Adrenal gland (tissue), 12 donors: ENCODE data around the gene ASIC3. TPM values are rescaled to one million over a fixed set of nuclear protein-coding genes. Genes with fewer than 3 reads are reported as not detected.

Source experiments
- DNase-seq, 7 donors: peaks; one replicate each; pipeline ENCODE4 v3.0.0-alpha.2; 2019 to 2020
- H3K27ac ChIP-seq, 5 donors: fragments of 200-600 bp; sonication (generic) in 4 of 5; 1 replicate in 3 of 5; 2 replicates in 2 of 5; pipeline versions ENCODE4 v1.5.1 to v1.8.0; 2016 to 2020; ENCODE audit warnings: mild to moderate bottlenecking in 1 of 5
- H3K27me3 ChIP-seq: fragments of 200-600 bp; 2 replicates; pipeline ENCODE4 v1.8.0; 2021
- H3K36me3 ChIP-seq, 2 donors: fragments of 200-600 bp; replicated peaks in 1 of 2; 1 replicate in 1 of 2; 2 replicates in 1 of 2; pipeline versions ENCODE4 v1.5.1 to v1.8.0; 2018 to 2022
- H3K4me1 ChIP-seq, 2 donors: fragments of 200-600 bp; replicated peaks in 1 of 2; 1 replicate in 1 of 2; 2 replicates in 1 of 2; pipeline versions ENCODE4 v1.5.1 to v1.8.0; 2018 to 2021
- H3K4me3 ChIP-seq, 4 donors: fragments of 200-600 bp; sonication (generic) in 3 of 4; one replicate each; pipeline ENCODE4 v1.5.1; 2016 to 2018
- H3K9me3 ChIP-seq, 3 donors: fragments of 200-600 bp; sonication (generic) in 1 of 3; replicated peaks in 1 of 3; 1 replicate in 2 of 3; 2 replicates in 1 of 3; pipeline versions ENCODE4 v1.5.1 to v1.8.0; 2016 to 2021
- POLR2A ChIP-seq, 2 donors: fragments of 450-650 bp; IDR thresholded peaks; one replicate each; pipeline ENCODE4 v1.6.1; 2017; ENCODE audit warnings: antibody characterized with exemption in 2 of 2, mild to moderate bottlenecking in 2 of 2, moderate library complexity in 1 of 2
- WGBS, 4 donors: extraction: QIAGEN DNeasy Blood & Tissue Kit in 2 of 4; methylation state at CpG; one replicate each; pipeline versions ENCODE4 v1.1.5 to v1.1.7; 2013 to 2017; 5-methylcytosine and 5-hydroxymethylcytosine counted together
- intact Hi-C, 2 donors: fragments of 100-400 bp; cut with DNase I; formaldehyde crosslinking; loops; one replicate each; pipeline versions ENCODE4 v1.14.1 to v1.15.0; 2022 to 2023
- polyA plus RNA-seq, 3 donors: library from polyadenylated mRNA; stranded (reverse); fragments of 200-250 nt in 2 of 3; fragments of 350-450 nt in 1 of 3; fragmentation: Illumina TruSeq in 1 of 3; extraction: RNeasy Lipid Tissue Mini Kit (QIAGEN cat#74804) in 1 of 3; gene quantifications; one replicate each; pipeline ENCODE4 v1.2.3, GENCODE V29; 2013 to 2014
- total RNA-seq, 9 donors: library from RNA; depleted of rRNA in 4 of 9; stranded (reverse); fragments of >200 nt in 4 of 9; fragments of 120-200 nt in 1 of 9; fragmentation: NEBNext Ultra II Directional in 1 of 9; extraction: Animal tissue kit (Norgen Biotek cat#: 25700) in 1 of 9; gene quantifications; one replicate each; pipeline versions ENCODE4 v1.1.0 to v1.2.4, GENCODE V29; 2013 to 2023
- TF ChIP-seq, protein P1 (sequence below), 6 experiments: fragments of 450-650 bp in 4 of 6; fragments of 200-600 bp in 2 of 6; sonication (generic) in 1 of 6; IDR thresholded peaks; 1 replicate in 5 of 6; 2 replicates in 1 of 6; pipeline versions ENCODE4 v1.5.1 to v1.8.0; 2016 to 2021; ENCODE audit warnings: antibody characterized with exemption in 6 of 6, mild to moderate bottlenecking in 2 of 6, moderate library complexity in 1 of 6
- donor health status: healthy with polysubstance abuse.
- donor health status: Bipolar disorder and iron deficiency.
- donor health status: DM: yes; HTN: yes; CAD: no.
- donor health status: DM: no; HTN: no; CAD: no.
- donor health status: DM: no; HTN: no; CAD: no.
- donor health status: DM: yes; HTN: yes; CAD: no.

ASIC3 gene
- total and polyA plus RNA-seq, 12 donors, result 0.24 to 32.7 (median 1.3) TPM; not detected in 1

DNA sequence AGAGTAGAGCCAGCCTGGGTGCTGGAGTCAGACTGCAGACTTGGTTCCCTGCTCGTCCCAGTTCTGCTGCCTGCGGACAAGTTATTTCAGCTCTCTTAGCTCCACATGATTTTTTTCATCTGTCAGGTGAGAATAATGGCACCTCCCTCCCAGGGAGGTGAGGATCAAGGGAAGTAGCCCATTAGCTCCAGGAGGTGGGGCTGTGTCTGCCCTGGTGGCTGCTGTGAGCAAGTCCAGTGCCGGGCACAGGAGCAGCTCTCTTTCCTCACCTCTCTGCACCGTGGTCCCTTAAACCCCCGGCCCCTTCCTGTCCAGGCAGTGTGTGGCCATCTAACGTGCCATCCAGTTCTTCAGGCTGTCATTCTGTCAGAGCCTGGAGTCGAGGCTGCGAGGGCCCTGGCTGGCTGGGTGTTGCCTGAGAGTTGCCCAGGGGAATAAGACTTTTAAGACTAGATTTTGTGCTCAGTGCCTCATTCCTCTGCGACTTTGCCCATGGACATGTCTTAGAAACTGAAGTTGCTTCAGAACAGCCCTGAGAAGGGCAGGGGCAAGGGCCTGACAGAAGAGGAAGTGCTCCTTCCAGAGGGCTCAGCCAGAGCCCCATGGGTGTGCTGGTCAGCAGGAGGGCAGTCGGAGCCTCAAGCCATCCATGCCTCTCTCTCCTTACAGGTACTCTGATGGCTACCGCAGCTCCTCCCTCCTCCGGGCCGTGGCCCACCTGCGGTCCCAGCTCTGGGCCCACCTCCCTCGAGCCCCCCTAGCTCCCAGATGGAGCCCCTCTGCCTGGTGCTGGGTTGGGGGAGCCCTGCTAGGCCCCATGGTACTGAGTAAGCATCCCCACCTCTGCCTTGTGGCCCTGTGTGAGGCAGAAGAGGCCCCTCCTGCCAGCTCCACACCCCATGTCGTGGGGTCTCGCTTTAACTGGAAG is 15.1 kb upstream of the ASIC3 start:
- TF ChIP-seq, protein P1, sequence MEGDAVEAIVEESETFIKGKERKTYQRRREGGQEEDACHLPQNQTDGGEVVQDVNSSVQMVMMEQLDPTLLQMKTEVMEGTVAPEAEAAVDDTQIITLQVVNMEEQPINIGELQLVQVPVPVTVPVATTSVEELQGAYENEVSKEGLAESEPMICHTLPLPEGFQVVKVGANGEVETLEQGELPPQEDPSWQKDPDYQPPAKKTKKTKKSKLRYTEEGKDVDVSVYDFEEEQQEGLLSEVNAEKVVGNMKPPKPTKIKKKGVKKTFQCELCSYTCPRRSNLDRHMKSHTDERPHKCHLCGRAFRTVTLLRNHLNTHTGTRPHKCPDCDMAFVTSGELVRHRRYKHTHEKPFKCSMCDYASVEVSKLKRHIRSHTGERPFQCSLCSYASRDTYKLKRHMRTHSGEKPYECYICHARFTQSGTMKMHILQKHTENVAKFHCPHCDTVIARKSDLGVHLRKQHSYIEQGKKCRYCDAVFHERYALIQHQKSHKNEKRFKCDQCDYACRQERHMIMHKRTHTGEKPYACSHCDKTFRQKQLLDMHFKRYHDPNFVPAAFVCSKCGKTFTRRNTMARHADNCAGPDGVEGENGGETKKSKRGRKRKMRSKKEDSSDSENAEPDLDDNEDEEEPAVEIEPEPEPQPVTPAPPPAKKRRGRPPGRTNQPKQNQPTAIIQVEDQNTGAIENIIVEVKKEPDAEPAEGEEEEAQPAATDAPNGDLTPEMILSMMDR (IDR thresholded peaks at IDR 0.05), result no peak
- no peak for TF ChIP-seq POLR2A (IDR thresholded peaks at IDR 0.05)
- WGBS, 4 donors, result 87 to 91% (median 90%) methylated on average over 13 to 17 of the region's 17 CpGs
- intact Hi-C loops, result no loop called here

DNA sequence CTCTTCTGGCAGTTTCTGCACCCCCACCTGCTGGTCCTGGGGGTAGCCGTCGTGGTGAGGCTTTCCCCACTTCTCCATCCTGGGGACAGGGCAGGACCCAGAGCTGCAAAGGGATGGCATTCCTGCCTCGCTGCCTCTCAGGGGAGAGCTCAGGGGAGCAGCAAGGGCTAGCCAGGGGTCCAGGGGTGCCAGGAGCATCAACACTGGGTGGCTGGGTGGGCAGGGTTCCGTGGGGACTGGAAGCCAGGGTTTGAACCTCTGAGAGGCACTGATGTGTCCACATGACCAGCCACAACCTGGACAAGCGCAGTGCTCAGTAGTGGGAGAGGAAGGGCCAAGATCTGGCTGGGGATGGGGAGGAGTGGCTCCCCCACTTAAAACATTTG is 14.5 kb upstream of the ASIC3 start:
- 82 to 100% (median 92%) methylated on average over 3 to 5 of the region's 5 CpGs for WGBS, 4 donors
- H3K27me3 ChIP-seq, result no peaks in the 10 kb centered on the region
- peaks cover 0 to 34% of the 10 kb centered on the region in 2 donors for H3K36me3 ChIP-seq
- DNase-seq, result no peak
- TF ChIP-seq, protein P1 (IDR thresholded peaks at IDR 0.05), result no peak
- TF ChIP-seq POLR2A (IDR thresholded peaks at IDR 0.05), result no peak
- intact Hi-C loops, result no loop called here
- no peaks in the 10 kb centered on the region for H3K9me3 ChIP-seq
- H3K27ac ChIP-seq, result no peak overlapping the region
- H3K4me3 ChIP-seq, result no peak overlapping the region
- peaks cover 9 to 18% of the 10 kb centered on the region in 2 donors for H3K4me1 ChIP-seq

More for the DNA sequence above, 15.1 kb upstream of the ASIC3 start:
- DNase-seq, result no peak
- no peaks in the 10 kb centered on the region for H3K9me3 ChIP-seq
- no peak overlapping the region for H3K27ac ChIP-seq
- H3K27me3 ChIP-seq, result no peaks in the 10 kb centered on the region
- H3K4me1 ChIP-seq, result peaks cover 6 to 12% of the 10 kb centered on the region in 2 donors
- H3K36me3 ChIP-seq, result peaks cover 0 to 34% of the 10 kb centered on the region in 2 donors
- no peak overlapping the region for H3K4me3 ChIP-seq

DNA sequence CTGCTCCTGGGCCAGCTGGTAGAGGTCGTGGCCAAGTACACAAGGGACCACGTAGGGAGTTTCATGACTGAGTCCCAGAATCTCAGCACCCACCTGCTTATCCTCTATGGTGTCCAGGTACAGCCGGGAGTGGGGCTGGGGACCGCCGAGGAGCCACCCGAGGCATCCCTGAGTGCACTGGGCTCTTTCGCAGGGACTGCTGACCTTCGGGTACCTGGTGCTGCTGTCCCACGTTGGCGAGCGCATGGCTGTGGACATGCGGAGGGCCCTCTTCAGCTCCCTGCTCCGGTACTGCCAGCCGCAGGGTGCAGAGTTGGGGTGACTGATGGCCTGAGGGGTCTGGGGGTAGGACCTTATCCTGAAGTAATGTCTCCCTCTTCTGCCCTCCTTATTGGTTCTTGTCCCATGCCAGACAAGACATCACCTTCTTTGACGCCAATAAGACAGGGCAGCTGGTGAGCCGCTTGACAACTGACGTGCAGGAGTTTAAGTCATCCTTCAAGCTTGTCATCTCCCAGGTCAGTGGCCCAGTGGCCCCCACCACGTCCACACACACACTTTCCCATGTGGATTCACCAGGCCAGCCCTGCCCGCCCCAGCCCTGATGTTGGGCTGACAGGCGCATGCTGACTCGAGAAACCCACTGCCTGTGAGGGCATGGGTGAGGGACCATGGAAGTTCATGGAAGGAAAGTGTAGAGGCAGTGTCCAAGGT is 13.9 kb upstream of the ASIC3 start:
- Histone ChIP-seq H3K4me3 (no peak overlapping the region), H3K27me3 (no peaks in the 10 kb centered on the region), H3K27ac (no peak overlapping the region), H3K9me3 (no peaks in the 10 kb centered on the region), H3K36me3 (peaks cover 0 to 34% of the 10 kb centered on the region in 2 donors), H3K4me1 (peaks cover 9 to 17% of the 10 kb centered on the region in 2 donors)
- no peak for TF ChIP-seq POLR2A (IDR thresholded peaks at IDR 0.05)
- TF ChIP-seq, protein P1 (IDR thresholded peaks at IDR 0.05), result no peak
- WGBS, 4 donors, result 90 to 95% (median 94%) methylated on average over 12 to 21 of the region's 21 CpGs
- no peak for DNase-seq
- intact Hi-C loops, result no loop called here

DNA sequence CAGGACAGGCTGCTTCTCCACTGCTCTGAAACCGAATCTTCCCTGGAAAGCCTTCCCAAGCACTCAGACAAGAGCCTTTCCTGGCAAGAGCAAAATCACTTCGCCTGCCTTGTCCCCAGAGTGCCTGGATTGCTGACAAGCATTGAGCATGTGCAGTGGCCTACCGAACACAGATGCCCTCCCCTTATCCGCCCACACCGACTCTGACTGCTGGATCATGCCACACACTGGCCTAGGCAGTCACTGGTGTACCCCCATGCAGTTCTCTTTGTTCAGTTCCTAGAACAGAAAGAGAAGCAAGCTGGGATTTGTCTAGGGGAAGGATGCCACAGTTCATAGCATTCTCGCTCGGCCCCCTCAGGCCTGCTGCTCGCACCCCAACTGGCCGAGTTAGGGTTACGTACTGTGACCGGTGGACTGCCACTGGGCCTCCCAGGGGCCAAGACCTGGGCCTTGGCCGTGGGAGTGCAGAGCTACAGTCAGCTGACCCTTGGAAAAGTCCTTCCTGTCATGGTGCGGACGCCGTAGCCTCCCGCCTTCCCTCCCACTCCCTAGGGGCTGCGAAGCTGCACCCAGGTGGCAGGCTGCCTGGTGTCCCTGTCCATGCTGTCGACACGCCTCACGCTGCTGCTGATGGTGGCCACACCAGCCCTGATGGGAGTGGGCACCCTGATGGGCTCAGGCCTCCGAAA is 13.2 kb upstream of the ASIC3 start:
- Histone ChIP-seq H3K9me3 (no peaks in the 10 kb centered on the region), H3K4me1 (peaks cover 13 to 17% of the 10 kb centered on the region in 2 donors), H3K36me3 (peaks cover 0 to 34% of the 10 kb centered on the region in 2 donors), H3K27me3 (no peaks in the 10 kb centered on the region), H3K4me3 (no peak overlapping the region), H3K27ac (no peak overlapping the region)
- 79 to 89% (median 87%) methylated on average over 8 to 21 of the region's 21 CpGs for WGBS, 4 donors
- no peak for TF ChIP-seq POLR2A (IDR thresholded peaks at IDR 0.05)
- TF ChIP-seq, protein P1 (IDR thresholded peaks at IDR 0.05), result no peak
- DNase-seq, result no peak
- intact Hi-C loops, result no loop called here
